ENCODE measurements around the gene LGALS7.

DNA sequence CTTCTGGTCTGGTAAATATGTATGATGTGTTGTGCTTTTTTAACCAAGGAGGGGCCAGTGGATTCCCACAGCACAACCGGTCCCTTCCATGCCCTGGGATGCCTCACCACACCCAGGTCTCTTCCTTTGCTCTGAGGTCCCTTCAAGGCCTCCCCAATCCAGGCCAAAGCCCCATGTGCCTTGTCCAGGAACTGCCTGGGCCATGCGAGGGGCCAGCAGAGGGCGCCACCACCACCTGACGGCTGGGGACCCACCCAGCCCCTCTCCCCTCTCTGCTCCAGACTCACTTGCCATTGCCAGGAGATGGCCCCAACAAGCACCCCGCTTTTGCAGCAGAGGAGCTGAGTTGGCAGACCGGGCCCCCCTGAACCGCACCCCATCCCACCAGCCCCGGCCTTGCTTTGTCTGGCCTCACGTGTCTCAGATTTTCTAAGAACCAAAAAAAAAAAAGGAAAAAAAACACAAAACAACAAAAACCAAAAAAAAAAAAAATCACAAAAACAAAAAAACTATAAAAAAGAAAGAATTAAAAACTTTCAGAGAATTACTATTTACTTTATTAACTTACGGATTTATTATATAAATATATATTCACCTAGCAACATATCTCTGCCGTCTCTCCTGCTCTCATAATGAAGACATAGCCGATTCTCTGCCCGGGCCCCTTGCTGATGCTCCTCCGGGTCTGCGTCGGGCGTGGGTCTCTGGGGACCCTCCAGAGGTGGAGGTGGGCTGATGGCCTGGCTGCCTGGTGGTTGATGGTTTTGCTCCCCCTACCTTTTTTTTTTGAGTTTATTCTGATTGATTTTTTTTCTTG is 43.5 kb downstream of the LGALS7 start:
- TF ChIP-seq, protein P1, sequence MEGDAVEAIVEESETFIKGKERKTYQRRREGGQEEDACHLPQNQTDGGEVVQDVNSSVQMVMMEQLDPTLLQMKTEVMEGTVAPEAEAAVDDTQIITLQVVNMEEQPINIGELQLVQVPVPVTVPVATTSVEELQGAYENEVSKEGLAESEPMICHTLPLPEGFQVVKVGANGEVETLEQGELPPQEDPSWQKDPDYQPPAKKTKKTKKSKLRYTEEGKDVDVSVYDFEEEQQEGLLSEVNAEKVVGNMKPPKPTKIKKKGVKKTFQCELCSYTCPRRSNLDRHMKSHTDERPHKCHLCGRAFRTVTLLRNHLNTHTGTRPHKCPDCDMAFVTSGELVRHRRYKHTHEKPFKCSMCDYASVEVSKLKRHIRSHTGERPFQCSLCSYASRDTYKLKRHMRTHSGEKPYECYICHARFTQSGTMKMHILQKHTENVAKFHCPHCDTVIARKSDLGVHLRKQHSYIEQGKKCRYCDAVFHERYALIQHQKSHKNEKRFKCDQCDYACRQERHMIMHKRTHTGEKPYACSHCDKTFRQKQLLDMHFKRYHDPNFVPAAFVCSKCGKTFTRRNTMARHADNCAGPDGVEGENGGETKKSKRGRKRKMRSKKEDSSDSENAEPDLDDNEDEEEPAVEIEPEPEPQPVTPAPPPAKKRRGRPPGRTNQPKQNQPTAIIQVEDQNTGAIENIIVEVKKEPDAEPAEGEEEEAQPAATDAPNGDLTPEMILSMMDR (IDR thresholded peaks at IDR 0.05): no peak
- TF ChIP-seq, protein P2, sequence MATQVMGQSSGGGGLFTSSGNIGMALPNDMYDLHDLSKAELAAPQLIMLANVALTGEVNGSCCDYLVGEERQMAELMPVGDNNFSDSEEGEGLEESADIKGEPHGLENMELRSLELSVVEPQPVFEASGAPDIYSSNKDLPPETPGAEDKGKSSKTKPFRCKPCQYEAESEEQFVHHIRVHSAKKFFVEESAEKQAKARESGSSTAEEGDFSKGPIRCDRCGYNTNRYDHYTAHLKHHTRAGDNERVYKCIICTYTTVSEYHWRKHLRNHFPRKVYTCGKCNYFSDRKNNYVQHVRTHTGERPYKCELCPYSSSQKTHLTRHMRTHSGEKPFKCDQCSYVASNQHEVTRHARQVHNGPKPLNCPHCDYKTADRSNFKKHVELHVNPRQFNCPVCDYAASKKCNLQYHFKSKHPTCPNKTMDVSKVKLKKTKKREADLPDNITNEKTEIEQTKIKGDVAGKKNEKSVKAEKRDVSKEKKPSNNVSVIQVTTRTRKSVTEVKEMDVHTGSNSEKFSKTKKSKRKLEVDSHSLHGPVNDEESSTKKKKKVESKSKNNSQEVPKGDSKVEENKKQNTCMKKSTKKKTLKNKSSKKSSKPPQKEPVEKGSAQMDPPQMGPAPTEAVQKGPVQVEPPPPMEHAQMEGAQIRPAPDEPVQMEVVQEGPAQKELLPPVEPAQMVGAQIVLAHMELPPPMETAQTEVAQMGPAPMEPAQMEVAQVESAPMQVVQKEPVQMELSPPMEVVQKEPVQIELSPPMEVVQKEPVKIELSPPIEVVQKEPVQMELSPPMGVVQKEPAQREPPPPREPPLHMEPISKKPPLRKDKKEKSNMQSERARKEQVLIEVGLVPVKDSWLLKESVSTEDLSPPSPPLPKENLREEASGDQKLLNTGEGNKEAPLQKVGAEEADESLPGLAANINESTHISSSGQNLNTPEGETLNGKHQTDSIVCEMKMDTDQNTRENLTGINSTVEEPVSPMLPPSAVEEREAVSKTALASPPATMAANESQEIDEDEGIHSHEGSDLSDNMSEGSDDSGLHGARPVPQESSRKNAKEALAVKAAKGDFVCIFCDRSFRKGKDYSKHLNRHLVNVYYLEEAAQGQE (IDR thresholded peaks at IDR 0.05; ENCODE audit: insufficient read depth in 1 of 2, low read depth in 2 of 2, low read length in 1 of 2): no peak
- TF ChIP-seq POLR2AphosphoS5 (IDR thresholded peaks at IDR 0.05; ENCODE audit: low read depth, low read length) (no peak), SIN3A (IDR thresholded peaks at IDR 0.05; ENCODE audit: borderline replicate concordance, insufficient read depth, low read depth, low read length) (no peak)
